ENCODE data around the gene SPATS2. TPM values are rescaled to one million over a fixed set of nuclear protein-coding genes. Genes with fewer than 3 reads are reported as not detected.

SPATS2 gene
- total and polyA plus RNA-seq, 2 of the 4 experiments (the other 2 are of a cell fraction): 50.6 to 63.3 TPM

GRCh38 chr12:49341777-49342065, 25.5 kb upstream of the SPATS2 start (continued):
- TF ChIP-seq USF2 (IDR thresholded peaks at IDR 0.05; ENCODE audit: low read depth, low read length) (no peak), ELK1 (IDR thresholded peaks at IDR 0.05; ENCODE audit: borderline replicate concordance, low read depth, low read length) (no peak), POLR2A (IDR thresholded peaks at IDR 0.05; ENCODE audit: low read depth, low read length) (no peak), CHD1 (IDR thresholded peaks at IDR 0.05; ENCODE audit: low read depth, low read length) (no peak)

Data from IMR-90 (cell line).